HG03520 (cell line): ENCODE data around the gene L3HYPDH.

Source experiments
- ATAC-seq: cut with Tn5 transposase; IDR thresholded peaks from one replicate; pipeline ENCODE4 v1.9.1; 2021; ENCODE audit warnings: mild to moderate bottlenecking, moderate library complexity; ENCODE audit not compliant: unreplicated experiment

Gene L3HYPDH

DNA sequence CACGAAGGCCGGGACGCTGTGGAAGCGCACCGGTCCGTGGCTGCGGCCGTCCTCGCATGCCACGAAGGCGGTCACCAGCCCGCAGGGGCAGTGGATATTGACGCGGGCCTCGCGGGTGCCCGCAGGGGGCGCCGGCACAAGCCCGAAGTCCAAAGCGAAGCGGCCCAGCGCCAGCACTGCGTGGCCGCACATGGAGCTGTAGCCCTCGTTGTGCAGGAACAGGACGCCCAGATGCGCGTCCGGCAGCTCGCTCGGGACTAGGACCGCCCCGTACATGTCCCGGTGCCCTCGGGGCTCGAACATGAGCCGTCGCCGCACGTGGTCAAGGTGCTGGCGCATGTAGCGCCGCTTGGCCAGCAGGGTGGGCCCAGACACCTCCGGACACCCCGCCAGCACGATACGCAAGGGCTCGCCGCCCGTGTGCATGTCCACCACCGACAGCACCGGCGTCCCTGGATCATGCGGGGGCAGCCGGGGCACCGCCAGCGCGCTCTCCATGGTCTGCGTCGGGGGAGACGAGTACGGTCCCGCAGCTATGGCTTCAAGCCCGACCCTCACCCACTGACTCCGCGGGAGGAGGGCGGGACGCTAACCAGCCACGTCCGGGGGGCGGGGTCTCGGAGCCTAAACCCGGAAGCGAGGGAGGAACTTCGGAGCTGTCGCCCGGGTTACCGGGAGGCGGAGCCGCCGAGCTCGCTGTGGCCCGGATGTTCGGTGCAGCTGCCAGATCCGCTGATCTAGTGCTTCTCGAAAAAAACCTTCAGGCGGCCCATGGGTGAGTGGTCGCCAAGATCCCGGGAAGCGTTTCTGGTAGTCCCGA, at the start of gene L3HYPDH, which contains the start of gene JKAMP:
Gene L3HYPDH (minus strand): TSS at position 590 of the 820 bp plus-strand sequence. CDS start 92 bp downstream, at position 498.
Gene JKAMP (plus strand): TSS at position 699 of the 820 bp plus-strand sequence. CDS start 73 bp downstream, at position 772.
- ATAC-seq = peak; percentile 86

DNA sequence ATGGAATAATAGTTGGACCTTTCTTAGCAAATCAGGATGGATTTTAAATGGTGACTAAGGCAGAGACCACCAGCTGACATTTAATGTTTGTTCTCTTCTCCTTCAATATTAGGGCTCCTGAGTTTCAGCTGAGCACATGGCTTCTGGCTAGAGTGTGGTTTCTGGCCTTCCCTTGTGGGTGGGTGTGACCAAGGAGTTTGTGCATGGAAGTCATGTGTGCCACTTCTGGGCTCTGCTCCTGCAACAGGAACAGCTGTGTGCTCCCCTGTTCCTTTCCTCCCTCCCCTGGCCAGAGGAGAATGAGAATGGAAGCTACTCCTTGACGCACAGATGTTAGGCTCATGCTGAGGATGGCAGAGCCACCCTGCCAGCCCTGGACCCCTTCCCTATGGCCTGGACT, 48.2 kb upstream of the L3HYPDH start:
- no peak for ATAC-seq

DNA sequence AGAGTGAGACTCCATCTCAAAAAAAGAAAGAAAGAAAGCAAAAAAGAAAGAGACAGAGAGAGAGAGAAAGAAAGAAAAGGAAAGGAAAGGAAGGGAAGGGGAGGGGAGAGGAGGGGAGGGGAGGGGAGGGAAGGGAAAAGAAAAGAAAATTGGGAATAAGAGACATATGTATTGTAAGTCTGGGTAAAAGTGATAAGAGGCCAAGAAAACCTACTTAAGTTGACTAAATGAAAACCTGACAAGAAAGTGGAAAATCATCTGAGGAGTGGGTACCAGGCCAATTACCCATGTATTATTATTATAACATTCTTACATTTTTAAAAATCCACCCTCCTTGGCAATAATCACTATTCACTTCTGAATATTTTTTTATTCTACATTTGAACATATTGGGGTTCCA, 46.1 kb upstream of the L3HYPDH start:
- ATAC-seq = no peak

DNA sequence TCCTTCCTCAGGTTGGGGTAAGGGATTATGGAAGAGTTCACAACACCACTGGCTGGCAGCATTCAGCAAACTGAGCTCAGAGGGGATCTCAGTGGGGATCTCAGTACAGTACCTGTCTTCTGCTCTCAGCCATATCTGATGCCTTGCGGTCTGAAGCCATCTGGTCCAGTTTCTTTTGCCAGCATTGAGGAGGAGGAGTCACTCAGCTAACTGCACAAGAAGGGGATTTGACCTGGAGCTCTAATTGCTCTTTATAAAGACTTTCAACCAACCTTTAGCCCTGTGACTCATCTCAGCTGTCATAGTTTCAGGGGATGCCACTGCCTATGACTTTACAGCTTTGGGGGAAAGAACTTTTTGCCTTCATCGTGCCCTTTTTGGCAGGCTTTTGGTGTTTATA, 45.0 kb upstream of the L3HYPDH start:
- ATAC-seq = no peak

DNA sequence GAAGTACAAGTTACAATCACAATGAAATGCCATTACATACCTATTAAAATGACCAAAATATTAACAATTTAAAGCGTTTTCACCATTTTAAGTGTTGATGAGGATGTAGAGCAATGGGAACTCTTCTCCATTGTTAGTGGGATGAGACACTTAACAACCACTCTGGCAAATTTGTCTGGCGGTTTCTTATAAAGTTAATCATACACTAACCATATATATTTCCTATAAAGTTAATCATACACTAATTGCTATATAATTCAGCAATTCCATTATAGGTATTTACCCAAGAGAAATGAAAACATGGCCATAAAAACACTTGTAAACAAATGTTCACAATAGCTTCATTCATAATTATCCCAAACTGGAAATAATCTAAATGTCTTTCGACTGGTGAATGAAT, 36.0 kb upstream of the L3HYPDH start:
- no peak for ATAC-seq

DNA sequence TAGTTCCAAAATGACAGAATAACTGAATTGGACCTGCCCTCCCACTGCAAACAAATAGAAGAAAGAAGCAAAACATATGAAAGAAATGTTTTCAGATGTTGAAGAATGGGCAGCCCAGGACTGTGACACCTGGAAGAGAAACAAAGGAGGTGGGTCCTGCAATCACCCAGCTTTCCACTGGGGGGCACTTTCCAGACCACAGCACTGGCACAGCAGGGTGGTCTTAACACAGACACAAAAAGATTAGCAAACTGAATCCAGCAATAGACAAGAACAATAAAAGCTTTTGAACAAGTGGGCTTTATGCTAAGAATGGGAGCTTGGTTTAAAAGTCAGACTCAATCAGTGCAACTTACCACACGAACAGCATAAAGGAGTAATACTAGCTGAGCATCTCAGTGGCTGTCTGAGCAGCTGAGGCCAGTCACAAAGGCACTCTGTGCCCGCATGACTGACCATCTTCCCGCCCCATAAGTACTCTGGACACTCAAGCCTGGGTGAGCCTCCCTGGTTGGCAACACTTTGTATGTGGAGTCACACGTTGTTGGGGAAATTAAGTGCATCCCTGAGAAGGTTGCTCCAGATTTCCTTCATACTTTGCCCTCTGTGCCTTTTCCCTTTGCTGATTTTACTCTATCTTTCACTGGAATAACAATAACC, 27.8 kb upstream of the L3HYPDH start:
- ATAC-seq = no peak

DNA sequence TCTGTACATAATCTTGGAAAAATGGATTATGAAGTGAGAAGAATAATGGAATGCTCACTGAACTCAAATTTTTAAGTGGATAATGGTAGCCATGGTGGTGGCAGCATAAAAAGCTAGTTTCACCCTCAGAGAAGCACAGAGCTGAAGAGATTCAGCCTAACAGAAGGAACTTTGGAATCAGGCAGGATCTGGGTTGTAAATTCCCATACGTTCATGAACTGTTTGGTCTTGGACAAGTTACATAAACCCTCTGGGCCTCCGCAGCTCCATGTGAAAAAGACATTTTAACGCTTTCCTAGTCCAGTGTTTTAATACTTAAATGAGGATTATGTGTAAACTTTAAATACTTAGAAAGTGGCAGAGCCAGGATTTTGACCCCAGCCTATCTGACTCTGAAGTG, 26.8 kb upstream of the L3HYPDH start:
- no peak for ATAC-seq

DNA sequence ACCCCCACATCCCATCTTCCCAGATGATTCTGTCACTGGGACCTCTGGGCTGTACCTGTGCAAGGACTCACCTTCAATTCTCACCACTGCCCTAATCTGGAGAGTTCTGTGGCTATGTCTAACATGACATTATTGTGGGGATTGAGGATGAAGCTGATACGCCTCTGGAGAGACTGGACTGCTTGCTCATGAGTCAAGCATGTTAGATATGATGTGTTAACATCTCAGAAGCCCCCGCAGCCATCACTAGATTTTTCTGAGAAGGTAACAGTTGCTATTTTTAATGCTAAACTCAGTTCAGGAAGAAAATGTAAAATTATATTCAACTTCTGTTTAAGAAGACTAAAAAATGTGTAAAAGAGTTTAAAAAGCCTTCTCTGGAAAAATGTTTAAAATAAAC, 25.8 kb upstream of the L3HYPDH start:
- ATAC-seq = no peak

DNA sequence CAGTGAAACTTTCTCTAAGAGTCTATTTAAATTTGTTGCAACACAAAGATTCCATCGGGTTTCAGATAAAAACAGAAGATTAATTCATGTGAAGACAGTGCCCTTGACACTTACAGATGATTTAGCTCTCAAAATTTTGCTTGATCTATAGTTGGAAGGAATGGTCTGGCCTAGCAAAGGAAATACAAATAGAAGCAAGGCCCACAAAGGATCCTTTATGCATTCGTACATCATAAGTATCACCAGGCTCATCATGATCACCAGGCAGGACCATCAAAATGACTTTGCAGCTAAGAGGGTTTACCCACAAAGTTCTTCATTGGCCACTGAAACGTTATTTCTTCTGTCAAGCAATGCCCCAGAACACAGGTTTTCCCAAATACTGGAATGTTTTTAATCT, 24.9 kb upstream of the L3HYPDH start:
- ATAC-seq = no peak

DNA sequence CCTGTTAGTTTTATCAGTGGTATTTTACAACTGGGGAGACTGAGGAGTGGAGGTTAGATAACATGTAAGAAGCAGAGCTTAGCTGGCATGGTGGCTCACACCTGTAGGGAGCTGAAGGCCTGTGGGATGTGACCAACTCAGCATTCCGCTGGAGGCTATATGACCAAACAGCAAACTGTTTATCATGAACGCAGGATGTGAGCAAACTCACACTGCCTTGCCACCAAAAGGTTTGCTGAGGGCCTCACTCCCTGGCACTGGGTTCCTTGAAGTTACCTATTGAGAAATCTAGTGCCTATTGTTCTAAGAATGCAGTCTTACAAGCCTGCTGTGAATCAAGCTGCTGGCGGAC, 23.5 kb upstream of the L3HYPDH start:
- no peak for ATAC-seq

DNA sequence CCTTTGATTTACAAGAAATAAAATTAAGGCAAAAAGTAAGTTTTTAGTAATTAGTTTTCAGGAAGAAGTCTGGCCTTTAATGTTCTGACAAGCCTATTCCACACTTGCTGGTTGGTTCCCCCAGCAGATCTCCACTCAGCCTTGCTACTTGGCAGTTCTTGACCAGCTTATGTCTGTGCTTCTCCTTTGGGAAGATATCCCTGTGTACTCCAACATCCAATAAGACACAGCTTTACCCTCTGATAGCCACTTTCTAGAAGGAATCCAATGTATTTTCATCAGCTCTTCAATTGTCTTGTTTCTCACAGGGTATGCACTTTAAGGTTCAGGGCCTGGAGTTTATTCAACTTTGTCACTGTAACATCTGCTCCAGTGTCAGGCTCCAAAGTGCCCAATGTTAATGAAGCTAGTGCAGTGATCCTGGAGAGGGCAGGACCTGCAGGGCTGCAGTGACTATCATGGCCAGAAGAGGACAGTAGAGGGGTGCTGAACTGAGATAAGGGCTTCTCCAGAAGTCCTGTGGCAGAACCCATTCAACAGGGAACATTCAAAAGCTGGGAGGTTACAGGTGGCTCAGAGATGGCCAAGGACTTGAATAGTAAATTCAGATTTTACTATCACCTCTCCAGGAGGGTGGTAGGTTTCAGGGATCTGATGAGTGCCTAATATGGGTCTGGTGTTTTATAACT, 23.0 kb upstream of the L3HYPDH start:
- peak; percentile 62 for ATAC-seq

DNA sequence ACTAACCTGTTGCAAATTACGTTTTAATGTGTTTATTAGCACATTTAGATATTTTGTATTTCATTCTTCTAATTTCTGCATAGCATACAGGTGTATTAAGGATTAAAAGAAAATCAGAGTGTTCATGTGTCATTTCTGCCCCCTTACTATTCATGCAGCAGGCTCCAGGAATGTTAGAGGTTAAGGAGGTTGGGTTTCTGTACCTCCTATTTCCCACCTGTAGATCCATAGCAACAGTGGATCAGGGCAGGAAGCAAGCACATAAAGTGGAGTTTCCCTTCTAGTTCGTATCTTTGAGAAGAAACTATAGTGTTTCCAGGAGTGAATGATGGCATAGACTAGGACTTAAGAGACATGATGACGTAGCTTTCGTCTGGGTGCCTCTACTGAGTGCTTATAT, 19.0 kb upstream of the L3HYPDH start:
- no peak for ATAC-seq

DNA sequence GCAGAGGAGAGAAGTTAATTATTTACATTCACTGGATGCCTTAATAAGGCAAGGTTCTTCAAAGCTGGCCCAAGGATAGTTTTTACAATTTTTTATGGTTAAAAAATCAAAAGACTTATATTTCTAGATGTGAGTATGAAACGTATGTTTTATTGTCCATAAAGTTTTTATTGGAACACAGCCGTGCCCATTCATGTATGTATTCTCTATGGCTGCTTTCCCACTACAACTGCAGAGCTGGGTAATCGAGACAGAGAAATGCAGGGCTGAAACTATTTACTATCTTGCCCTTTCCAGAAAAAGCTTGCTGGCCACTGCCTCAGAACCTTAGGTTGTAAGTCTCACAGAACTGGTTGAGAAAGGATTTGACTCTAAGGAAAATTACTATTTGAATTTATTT, 16.5 kb upstream of the L3HYPDH start:
- no peak for ATAC-seq

DNA sequence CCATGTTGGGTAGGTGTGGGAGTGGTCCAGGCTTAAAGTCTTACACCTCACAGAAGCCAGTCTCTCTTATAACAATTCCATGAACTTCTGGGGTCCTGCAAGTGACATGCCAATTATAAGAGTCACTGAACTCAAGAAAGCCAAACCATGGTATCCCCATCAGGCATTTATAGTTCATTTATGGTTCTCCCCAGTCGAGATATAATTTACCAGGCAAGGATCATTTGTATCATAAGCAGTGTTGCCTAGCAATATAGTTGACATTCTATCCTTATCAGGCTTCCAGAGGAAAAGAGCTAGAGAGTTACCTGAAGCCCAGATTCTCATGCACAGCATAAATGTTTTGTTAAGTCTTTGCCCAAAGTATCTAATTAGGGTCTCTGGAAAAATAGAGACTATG, 8.2 kb upstream of the L3HYPDH start:
- no peak for ATAC-seq

DNA sequence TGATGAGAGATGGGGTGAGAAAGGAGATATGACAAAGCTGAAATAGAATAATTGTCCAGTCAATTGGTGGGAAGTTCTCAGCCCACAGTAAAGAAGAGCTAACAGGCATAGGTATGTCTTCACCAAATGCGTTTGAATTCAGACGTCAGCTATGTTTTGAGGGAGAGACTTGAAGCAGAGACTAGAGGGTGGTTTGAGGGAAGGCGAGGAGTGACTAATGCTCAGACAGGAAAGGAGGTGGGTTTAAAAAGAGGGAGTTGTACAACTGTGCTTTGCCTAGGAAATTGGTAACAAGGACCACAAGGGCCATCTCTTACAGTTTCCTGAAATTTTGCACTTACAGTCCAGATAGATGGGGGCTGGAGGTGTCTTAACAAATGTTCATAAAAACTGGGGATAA, 6.5 kb upstream of the L3HYPDH start:
- no peak for ATAC-seq

DNA sequence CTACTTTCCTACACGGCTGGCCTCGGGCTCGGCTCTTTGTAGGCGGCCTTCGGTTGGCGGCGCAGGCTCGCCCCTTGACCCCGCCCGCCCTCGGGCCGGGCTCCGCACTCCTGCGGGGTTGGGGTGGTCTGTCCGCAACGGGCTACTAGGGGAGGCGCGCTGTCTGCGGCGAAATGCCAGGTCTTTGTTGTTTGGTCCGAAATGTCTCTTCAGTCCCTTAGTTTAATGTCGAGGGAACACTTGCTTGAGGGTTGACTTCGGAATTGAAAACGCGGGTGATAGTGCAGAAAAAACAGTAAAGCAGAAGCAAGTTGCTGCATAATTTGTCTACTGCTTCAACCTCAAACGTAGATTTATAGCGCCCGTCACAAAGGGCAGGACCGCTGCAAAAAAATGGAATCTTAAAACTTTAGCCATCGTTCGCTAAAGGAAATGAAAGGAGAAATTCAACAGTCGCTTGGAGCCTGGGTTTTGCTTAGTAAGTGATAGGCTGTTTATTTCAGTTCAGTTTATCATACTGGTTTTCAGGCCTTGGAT, 499 bp upstream of the L3HYPDH start:
- ATAC-seq = peak; percentile 42

DNA sequence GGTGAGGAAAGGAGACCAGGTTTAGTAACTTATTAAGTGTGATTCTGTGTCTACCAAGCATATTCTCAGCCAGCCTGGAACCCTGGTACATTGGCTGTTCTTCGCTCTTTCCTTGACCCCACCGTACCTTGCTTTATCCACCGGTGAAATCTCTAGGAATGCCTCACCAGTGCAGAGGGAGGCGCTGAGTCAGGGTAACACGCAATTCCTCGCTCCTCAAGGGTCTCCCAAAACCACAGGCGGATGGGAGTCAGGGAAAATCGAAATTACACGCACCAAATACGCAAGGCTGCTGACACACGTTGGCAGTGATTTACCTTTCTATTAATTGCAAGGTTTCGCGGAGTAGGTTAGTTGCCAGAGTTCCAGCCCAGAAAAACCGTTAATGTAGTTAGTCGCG, 845 bp downstream of the L3HYPDH start:
- no peak for ATAC-seq

DNA sequence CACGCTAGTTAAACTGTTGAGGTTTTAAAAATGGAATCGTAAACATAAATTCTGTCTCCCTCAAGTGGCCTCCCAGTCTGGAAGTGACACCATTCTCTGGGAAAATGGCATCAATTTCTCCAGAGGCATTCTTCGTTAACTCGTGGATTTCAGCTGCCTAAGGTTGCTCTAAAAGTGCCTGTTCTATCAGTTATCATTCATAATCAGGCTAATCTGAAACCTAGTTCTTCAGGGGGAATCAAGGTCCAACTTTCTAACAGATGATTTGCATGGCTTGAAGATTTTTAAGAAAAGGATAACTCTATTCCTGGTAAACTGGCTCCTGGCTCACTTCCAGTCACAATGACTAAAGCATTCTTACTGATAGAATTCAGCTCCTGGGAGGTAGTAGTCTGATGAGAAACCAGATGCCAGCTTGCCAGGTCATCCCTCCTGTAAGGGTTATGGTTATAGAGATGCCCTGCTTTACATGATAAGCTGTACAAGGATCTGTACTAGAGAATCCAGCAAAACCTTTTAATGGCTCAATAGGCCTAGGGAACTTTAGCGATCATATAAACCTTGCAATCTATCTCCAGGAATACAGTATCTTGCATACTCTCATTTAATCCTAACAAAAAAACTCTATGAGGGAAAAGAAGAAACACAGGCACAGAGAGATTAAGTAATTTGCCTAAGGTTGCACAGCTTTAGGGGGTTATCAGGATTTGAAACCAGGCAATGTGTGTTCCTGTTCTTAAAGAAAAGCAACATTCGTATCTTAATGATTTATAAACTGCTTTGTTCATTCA, 1.5 kb downstream of the L3HYPDH start:
- no peak for ATAC-seq

DNA sequence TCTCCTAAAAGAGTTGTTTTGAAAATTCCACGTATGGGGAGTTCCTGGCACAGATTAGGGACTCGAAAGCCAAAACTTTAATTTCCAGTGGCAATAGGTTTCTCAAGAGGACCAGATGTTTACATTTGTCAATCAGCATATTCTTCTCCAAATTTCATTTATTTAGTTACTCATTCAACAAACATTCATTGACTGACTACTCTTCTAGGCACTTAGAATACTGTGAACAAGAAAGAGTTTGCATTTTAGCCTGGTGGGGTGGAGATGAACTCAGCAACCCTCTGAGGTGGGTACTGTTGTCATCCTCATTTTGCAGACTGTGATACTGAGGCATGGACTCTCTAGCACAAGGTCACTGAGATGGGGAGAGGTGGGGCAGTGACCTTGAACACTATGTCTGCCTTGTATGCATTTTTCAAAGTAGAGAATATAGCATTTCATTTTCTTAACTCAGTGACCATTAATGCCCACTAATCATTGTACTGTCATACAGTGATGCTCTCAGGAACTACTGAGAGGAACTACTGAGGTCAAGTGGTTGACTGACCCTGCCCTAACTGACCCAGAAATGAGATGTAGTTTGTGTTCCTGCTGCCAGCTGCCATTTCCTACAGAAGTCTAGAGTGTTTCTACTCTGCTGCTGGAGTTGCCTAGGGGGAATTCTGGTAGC, 2.2 kb downstream of the L3HYPDH start:
- ATAC-seq = no peak

DNA sequence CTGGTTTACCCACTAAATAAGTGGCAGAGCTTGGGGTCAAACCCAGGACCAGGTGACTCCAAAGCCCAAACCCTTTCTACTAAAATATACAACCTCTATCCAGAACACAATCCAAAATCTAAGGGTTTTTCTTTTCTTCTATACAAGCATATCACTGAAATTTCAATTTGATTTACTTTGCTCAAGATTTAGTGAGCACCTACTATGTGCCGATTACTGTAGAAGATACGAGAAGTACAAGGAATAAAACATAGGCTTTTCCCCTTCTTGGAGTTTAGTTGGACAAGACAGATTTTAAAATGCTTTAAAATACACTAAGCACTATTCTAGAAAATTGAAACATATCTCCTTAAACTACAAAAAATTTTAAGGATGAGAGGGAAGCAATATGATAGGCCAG, 2.8 kb downstream of the L3HYPDH start:
- no peak for ATAC-seq
